ENCODE measurements around the gene C5orf15.
A peak's percentile ranks its signal among the peaks of the same experiment; 100 is the strongest.
"Not testable (repeated sequence)": the region's sequence is repeated elsewhere in the genome, so short reads cannot be mapped to it uniquely, and the experiment has no call there.

The C5orf15 gene

GRCh38 chr5:133981714-133982113, 13.3 kb upstream of the C5orf15 start:
- no peak overlapping the region for H3K4me3 ChIP-seq (ENCODE audit: low read depth, low read length)
- DNase-seq (ENCODE audit: low read depth), result peak; percentile 42
- no peak for TF ChIP-seq CTCF (IDR thresholded peaks at IDR 0.05; ENCODE audit: control insufficient read depth, extremely low read depth, insufficient read depth)

DNA sequence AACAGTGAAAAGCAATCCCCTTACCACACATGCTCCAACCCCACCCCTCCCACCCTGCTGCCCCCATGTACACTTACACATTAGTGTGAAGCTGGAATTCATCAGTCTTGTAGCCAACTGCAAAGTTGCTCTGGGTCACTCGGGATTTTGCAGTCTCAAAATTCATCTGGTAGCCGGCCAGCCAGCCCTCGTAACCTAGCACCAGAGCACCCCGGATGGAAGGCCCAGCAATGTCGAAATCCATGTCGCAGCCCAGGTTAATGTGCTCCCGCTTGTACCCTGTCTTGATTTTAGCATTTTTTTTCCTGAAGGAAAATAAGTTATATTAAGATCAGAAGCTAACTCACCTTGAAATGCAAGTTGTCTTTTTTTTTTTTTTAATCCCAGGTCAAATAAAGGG, 12.2 kb upstream of the C5orf15 start:
- no peak for TF ChIP-seq CTCF (IDR thresholded peaks at IDR 0.05; ENCODE audit: control insufficient read depth, extremely low read depth, insufficient read depth)
- no peak overlapping the region for H3K4me3 ChIP-seq (ENCODE audit: low read depth, low read length)
- no peak for DNase-seq (ENCODE audit: low read depth)

- H3K4me3 ChIP-seq (ENCODE audit: low read depth, low read length), result no peak overlapping the region
- TF ChIP-seq CTCF (IDR thresholded peaks at IDR 0.05; ENCODE audit: control insufficient read depth, extremely low read depth, insufficient read depth), result no peak
- DNase-seq (ENCODE audit: low read depth), result no peak
Measured at GRCh38 chr5:133978943-133979342, 10.5 kb upstream of the C5orf15 start.

DNA sequence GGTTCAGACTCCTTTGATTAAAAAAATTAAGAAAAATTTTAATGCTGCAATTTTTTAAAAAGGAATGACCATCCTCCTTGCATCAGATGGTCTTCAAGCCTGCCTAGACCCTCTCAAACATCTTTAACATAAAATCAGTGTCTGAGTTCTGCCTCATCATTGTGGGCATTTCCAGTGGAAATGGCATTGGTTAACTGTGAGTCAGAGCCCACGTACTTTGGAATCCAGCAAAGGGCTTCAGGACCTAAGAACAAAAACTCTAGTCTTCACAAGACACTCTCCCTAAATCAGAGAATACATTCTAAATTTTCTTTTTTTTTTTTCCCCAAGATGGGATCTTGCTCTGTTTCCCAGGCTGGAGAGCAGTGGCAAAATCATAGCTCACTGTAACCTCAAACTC, 9.4 kb upstream of the C5orf15 start:
- H3K4me3 ChIP-seq (ENCODE audit: low read depth, low read length), result no peak overlapping the region
- no peak for DNase-seq (ENCODE audit: low read depth)
- no peak for TF ChIP-seq CTCF (IDR thresholded peaks at IDR 0.05; ENCODE audit: control insufficient read depth, extremely low read depth, insufficient read depth)

DNA sequence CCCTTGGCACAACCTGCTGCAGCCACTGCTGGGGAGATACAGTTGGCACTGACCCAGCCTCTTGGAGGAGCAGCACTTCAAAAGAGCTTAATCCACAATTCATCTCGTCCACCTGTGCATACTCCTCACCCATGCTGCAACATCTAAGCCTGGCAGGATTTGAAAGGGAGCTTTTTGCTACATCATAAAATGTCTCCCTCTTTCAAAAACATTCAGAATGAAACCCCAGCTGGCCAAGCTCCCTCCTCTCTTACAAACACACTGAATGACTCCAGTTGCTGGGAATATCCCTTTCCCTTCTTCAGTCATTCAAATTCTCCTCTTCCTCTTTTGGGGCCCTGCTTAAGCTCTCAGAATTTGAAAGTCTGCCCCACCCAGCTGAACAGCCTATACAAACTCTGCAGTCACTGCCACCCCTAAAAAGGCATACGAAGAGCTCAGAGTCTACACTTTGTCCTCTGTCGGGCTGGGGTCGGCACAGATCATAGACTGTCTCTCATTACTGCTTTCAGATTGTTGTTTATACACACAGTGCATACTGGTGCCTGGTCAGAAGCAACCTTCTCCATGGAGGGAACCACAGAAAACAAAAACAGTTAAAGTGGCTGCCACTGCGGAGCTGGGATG, 8.8 kb upstream of the C5orf15 start:
- no peak for DNase-seq (ENCODE audit: low read depth)
- H3K4me3 ChIP-seq (ENCODE audit: low read depth, low read length), result no peak overlapping the region
- TF ChIP-seq CTCF (IDR thresholded peaks at IDR 0.05; ENCODE audit: control insufficient read depth, extremely low read depth, insufficient read depth), result no peak

DNA sequence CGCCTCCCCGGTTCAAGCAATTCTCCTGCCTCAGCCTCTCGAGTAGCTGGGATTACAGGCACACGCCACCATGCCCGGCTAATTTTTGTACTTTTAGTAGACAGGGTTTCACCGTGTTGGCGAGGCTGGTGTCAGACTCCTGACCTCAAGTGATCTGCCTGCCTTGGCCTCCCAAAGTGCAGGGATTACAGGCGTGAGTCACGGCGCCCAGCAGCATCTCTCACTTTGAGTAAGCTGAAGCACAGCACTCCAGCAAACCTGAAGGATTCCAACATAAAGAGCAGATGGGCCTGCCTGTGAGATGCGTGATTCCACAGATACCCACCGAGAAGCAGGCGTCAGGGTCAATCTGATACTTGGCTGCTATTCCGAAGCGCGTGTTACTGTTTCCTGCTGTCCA, 7.1 kb upstream of the C5orf15 start:
- not testable (repeated sequence) for H3K4me3 ChIP-seq (ENCODE audit: low read depth, low read length)

GRCh38 chr5:133974142-133974541, 5.7 kb upstream of the C5orf15 start:
- DNase-seq (ENCODE audit: low read depth), result no peak
- no peak for TF ChIP-seq CTCF (IDR thresholded peaks at IDR 0.05; ENCODE audit: control insufficient read depth, extremely low read depth, insufficient read depth)
- H3K4me3 ChIP-seq (ENCODE audit: low read depth, low read length), result no peak overlapping the region

More for the DNA sequence above, 7.1 kb upstream of the C5orf15 start:
- not testable (repeated sequence) for DNase-seq (ENCODE audit: low read depth)
